Tibial artery (tissue), 4 donors: ENCODE data around the gene PKP3.
A peak's percentile ranks its signal among the peaks of the same experiment; 100 is the strongest.

ENCODE experiments used
- DNase-seq, 2 donors: peaks; one replicate each; pipeline ENCODE4 v3.0.0-alpha.2; 2019
- H3K27ac ChIP-seq, 2 donors: fragments of 200-600 bp; sonication (generic) in 1 of 2; 1 replicate in 1 of 2; 2 replicates in 1 of 2; pipeline ENCODE4 v1.5.1; 2018 to 2019; ENCODE audit warnings: mild to moderate bottlenecking in 1 of 2
- H3K27me3 ChIP-seq, 2 donors: fragments of 200-600 bp; sonication (generic) in 1 of 2; one replicate each; pipeline versions ENCODE4 v1.5.1 to v1.6.0; 2016 to 2019
- H3K36me3 ChIP-seq, 3 donors: fragments of 200-600 bp; sonication (generic) in 2 of 3; one replicate each; pipeline ENCODE4 v1.5.1; 2016 to 2019; ENCODE audit warnings: mild to moderate bottlenecking in 2 of 3
- H3K4me1 ChIP-seq, 4 donors: fragments of 200-600 bp; sonication (generic) in 2 of 4; 1 replicate in 3 of 4; 2 replicates in 1 of 4; pipeline ENCODE4 v1.5.1; 2016 to 2019
- H3K4me3 ChIP-seq, 2 donors: fragments of 200-600 bp; sonication (generic) in 1 of 2; 1 replicate in 1 of 2; 2 replicates in 1 of 2; pipeline ENCODE4 v1.5.1; 2018 to 2019; ENCODE audit warnings: mild to moderate bottlenecking in 2 of 2
- H3K9me3 ChIP-seq, 3 donors: fragments of 200-600 bp; sonication (generic) in 1 of 3; one replicate each; pipeline ENCODE4 v1.5.1; 2016 to 2019
- CTCF ChIP-seq, 2 experiments: fragments of 200-600 bp in 1 of 2; fragments of 450-650 bp in 1 of 2; IDR thresholded peaks; one replicate each; pipeline ENCODE4 v1.5.1; 2017 to 2019; ENCODE audit warnings: antibody characterized with exemption in 2 of 2, mild to moderate bottlenecking in 1 of 2, moderate library complexity in 1 of 2
- intact Hi-C: fragments of 100-400 bp; cut with DNase I; formaldehyde crosslinking; loops from one replicate; pipeline ENCODE4 v1.15.0; 2023; ENCODE audit warnings: low total_unique reads

Gene PKP3

DNA sequence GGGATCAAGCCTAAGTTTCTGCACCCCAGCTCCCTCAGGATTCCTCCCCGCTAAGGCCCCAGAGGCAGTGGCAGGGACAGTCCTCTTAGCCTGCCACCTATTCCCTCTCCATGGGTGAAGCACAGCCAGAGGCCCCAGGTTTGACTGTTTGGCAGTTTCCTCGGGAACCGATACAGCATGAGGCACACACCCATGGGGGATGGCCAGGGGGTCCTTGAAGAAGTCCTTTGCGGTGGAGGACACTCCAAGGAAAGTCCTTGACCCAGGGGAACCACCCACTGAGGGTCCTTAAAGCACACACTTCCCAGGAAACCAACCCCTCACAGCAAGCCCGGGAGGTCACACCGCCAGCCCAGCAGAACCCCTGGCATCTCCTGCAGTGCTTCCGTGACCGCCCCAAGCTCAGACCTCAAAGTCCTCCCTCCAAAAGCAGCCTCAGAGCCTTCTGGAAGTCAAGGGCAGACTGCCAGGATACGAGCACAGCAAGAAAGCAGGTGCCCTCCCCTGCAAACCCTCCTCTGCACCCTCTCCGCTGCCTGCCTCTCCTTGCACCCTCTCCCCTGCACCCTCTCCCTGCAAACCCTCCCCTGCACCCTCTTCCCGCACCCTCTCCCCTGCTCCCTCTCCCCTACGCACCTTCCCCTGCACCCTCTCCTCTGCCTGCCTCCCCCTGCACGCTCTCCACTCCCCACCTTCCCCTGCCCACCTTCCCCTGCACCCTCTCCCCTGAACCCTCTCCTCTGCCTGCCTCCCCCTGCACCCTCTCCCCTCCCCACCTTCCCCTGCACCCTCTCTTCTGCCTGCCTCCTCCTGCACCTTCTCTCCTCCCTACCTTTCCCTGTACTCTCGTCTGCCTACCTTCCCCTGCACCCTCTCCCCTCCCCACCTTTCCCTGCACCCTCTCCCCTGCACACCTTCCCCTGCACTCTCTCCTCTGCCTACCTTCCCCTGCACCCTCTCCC lies 19.4 kb downstream of the PKP3 start:
- no peak for TF ChIP-seq CTCF (IDR thresholded peaks at IDR 0.05)
- H3K4me1 ChIP-seq = peaks cover 0 to 26% (median 16%) of the 10 kb centered on the region in 4 donors
- no peak for DNase-seq
- intact Hi-C loops = no loop called here
- H3K9me3 ChIP-seq = no peaks in the 10 kb centered on the region
- no peak overlapping the region for H3K27ac ChIP-seq
- H3K36me3 ChIP-seq = no peaks in the 10 kb centered on the region
- H3K4me3 ChIP-seq = no peak overlapping the region
- peaks cover 0 to 56% of the 10 kb centered on the region in 2 donors for H3K27me3 ChIP-seq

DNA sequence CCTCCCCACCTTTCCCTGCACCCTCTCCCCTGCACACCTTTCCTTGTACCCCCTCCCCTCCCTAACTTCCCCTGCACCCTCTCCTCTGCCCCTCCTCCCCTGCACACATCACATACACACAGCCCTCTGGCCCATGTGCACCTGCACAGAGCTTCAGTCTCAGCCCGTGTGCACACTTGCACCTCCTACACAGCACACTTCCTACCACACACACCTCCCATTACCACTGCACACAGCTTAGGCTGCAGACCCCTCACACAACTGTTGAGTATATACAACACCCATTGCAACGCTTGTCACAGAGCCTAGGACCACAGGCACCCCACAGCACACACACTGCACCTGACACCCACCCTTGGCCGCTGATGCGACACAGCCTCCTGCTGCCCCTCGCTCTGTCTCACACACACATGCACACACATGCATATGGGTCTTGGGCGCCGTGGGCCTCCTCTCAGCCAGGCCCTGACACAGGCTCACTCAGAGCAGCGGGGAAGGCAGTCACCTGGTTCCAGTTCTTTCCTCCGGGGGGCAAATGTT lies 20.4 kb downstream of the PKP3 start:
- H3K4me1 ChIP-seq = peaks cover 0 to 18% (median 15%) of the 10 kb centered on the region in 4 donors
- DNase-seq = no peak
- TF ChIP-seq CTCF (IDR thresholded peaks at IDR 0.05) = no peak
- H3K9me3 ChIP-seq = no peaks in the 10 kb centered on the region
- peaks cover 0 to 61% of the 10 kb centered on the region in 2 donors for H3K27me3 ChIP-seq
- H3K4me3 ChIP-seq = peak overlapping the region; percentile 16 to 39
- H3K36me3 ChIP-seq = no peaks in the 10 kb centered on the region
- H3K27ac ChIP-seq = no peak overlapping the region
- intact Hi-C loops = no loop called here

- H3K9me3 ChIP-seq = no peaks in the 10 kb centered on the region
- DNase-seq = no peak
- peak overlapping the region; percentile 10 to 36 for H3K4me3 ChIP-seq
- peaks cover 0 to 18% (median 15%) of the 10 kb centered on the region in 4 donors for H3K4me1 ChIP-seq
- intact Hi-C loops = no loop called here
- no peak overlapping the region for H3K27ac ChIP-seq
- no peak for TF ChIP-seq CTCF (IDR thresholded peaks at IDR 0.05)
- no peaks in the 10 kb centered on the region for H3K36me3 ChIP-seq
- peaks cover 0 to 64% of the 10 kb centered on the region in 2 donors for H3K27me3 ChIP-seq
Observed at GRCh38 chr11:415640-416041, 21.6 kb downstream of the PKP3 start.

- Histone ChIP-seq H3K36me3 (no peaks in the 10 kb centered on the region), H3K27ac (no peak overlapping the region), H3K4me1 (peaks cover 0 to 18% (median 15%) of the 10 kb centered on the region in 4 donors), H3K27me3 (peaks cover 0 to 69% of the 10 kb centered on the region in 2 donors), H3K9me3 (no peaks in the 10 kb centered on the region), H3K4me3 (peak overlapping the region; percentile 36 to 50)
- TF ChIP-seq CTCF (IDR thresholded peaks at IDR 0.05) = no peak
- intact Hi-C loops = no loop called here
- no peak for DNase-seq
Observed at GRCh38 chr11:416051-416756, 22.2 kb downstream of the PKP3 start.

DNA sequence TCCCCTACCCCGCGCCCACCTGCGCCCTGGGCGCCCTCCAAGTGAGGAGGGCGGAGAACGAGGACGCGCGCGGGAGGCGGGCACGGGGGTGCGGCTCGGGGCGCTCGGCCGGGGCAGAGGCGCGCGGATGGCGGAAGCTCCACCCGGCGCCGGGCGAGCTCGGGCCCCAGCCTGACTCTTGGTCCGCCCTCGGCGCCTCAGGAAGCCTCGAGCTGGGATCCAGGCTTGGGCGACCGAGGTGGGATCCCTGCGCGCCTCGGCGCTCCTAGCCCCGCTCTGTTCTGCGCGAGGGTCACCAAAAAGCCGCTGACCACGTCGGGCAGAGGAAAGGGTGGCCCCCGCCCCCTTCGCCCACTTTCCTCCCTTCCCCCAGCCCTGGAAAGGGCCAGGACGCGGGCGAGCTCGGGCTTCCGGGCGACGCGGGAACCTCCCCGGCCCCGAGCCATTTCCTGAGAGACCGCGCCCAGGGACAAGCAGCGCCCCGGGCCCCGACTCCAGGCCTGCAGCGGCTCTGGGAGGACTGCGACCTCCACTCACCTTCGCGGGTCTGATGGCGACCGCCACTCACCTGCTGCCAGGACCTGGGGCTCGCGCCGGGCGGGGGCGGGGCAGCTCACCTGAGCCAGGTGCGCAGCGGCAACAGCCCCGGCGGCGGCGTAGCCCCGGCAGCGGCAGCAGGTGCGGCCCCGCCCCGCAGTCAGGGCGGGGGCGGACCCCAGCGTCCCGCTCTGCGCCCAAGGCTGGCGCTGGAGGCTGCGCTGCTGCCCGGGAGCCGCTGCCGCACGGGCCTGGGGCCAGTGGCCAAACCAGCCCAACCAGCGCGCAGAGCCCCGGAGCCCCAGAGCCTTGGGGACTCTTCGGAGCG lies 23.0 kb downstream of the PKP3 start:
- peak overlapping the region in 1 of 2 donors; percentile 14 for H3K27ac ChIP-seq
- no peaks in the 10 kb centered on the region for H3K36me3 ChIP-seq
- H3K4me3 ChIP-seq = peak overlapping the region; percentile 36 to 50
- TF ChIP-seq CTCF (IDR thresholded peaks at IDR 0.05) = no peak
- H3K27me3 ChIP-seq = peaks cover 0 to 69% of the 10 kb centered on the region in 2 donors
- H3K9me3 ChIP-seq = no peaks in the 10 kb centered on the region
- no peak for DNase-seq
- peaks cover 0 to 18% (median 15%) of the 10 kb centered on the region in 4 donors for H3K4me1 ChIP-seq
- intact Hi-C loops = no loop called here
